ENCODE data around the gene COPB1. TPM values are rescaled to one million over a fixed set of nuclear protein-coding genes. Genes with fewer than 3 reads are reported as not detected.

COPB1 gene
- total and polyA plus RNA-seq, 4 donors: 32.1 to 140 (median 74.5) TPM

GRCh38 chr11:14424096-14424495 lies 75.5 kb downstream of the COPB1 start:
- Histone ChIP-seq H3K4me3 (ENCODE audit: low read depth in 1 of 3, low read length in 3 of 3) (no peak overlapping the region), H3K36me3 (ENCODE audit: control insufficient read depth in 4 of 4, insufficient read depth in 3 of 4, low read depth in 1 of 4, low read length in 3 of 4) (no peaks in the 10 kb centered on the region), H3K4me1 (ENCODE audit: control insufficient read depth in 4 of 4, insufficient read depth in 4 of 4, low read length in 3 of 4) (no peaks in the 10 kb centered on the region), H3K9me3 (ENCODE audit: control insufficient read depth in 4 of 4, low read length in 3 of 4) (no peaks in the 10 kb centered on the region), H3K27me3 (ENCODE audit: control insufficient read depth in 4 of 4, insufficient read depth in 4 of 4, low read length in 3 of 4) (no peaks in the 10 kb centered on the region), H3K27ac (ENCODE audit: low read depth in 1 of 2, low read length in 2 of 2) (no peak overlapping the region), H3K9ac (ENCODE audit: low read depth in 1 of 2, low read length in 2 of 2) (no peak overlapping the region)
- DNase-seq (ENCODE audit: low spot score): no peak
- TF ChIP-seq NR2F2 (IDR thresholded peaks at IDR 0.05) (no peak), RAD21 (IDR thresholded peaks at IDR 0.05) (no peak)
- TF ChIP-seq, protein P1, sequence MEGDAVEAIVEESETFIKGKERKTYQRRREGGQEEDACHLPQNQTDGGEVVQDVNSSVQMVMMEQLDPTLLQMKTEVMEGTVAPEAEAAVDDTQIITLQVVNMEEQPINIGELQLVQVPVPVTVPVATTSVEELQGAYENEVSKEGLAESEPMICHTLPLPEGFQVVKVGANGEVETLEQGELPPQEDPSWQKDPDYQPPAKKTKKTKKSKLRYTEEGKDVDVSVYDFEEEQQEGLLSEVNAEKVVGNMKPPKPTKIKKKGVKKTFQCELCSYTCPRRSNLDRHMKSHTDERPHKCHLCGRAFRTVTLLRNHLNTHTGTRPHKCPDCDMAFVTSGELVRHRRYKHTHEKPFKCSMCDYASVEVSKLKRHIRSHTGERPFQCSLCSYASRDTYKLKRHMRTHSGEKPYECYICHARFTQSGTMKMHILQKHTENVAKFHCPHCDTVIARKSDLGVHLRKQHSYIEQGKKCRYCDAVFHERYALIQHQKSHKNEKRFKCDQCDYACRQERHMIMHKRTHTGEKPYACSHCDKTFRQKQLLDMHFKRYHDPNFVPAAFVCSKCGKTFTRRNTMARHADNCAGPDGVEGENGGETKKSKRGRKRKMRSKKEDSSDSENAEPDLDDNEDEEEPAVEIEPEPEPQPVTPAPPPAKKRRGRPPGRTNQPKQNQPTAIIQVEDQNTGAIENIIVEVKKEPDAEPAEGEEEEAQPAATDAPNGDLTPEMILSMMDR (IDR thresholded peaks at IDR 0.05; ENCODE audit: low read depth, low read length, missing input control): no peak

DNA sequence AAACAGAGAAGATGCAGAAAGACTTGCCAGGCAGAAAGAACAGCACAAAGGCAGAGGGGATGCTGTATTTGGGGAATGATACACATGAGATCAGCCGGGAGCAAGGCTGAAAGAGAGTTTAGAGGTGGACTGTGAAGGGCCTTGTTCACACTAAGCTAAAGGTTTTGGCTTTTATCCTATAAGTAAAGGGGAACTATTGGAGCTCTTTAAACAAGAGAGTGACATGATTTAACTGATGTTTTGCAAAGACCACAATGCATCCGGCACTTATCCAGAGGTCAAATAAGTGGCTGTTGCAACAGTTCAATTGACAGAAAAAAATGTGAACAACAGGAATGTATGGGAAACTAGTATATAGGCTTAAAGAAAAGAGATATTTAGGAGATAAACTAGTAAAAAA lies 76.0 kb downstream of the COPB1 start:
- H3K27me3 ChIP-seq (ENCODE audit: control insufficient read depth in 4 of 4, insufficient read depth in 4 of 4, low read length in 3 of 4): no peaks in the 10 kb centered on the region
- H3K9ac ChIP-seq (ENCODE audit: low read depth in 1 of 2, low read length in 2 of 2): no peak overlapping the region
- no peak for DNase-seq (ENCODE audit: low spot score)
- no peak overlapping the region for H3K27ac ChIP-seq (ENCODE audit: low read depth in 1 of 2, low read length in 2 of 2)
- H3K9me3 ChIP-seq (ENCODE audit: control insufficient read depth in 4 of 4, low read length in 3 of 4): no peaks in the 10 kb centered on the region
- TF ChIP-seq MAX (IDR thresholded peaks at IDR 0.05) (no peak), FOXA2 (IDR thresholded peaks at IDR 0.05) (no peak), HNF4G (IDR thresholded peaks at IDR 0.05) (no peak), YY1 (IDR thresholded peaks at IDR 0.05) (no peak), EGR1 (IDR thresholded peaks at IDR 0.05; ENCODE audit: low read depth in 2 of 2) (no peak), GABPA (IDR thresholded peaks at IDR 0.05 in 1 of 2, conservative IDR thresholded peaks at IDR 0.05 in 1 of 2) (no peak), SP1 (IDR thresholded peaks at IDR 0.05) (no peak), TAF1 (conservative IDR thresholded peaks at IDR 0.05) (no peak), JUND (IDR thresholded peaks at IDR 0.05) (no peak)
- TF ChIP-seq, protein P2, sequence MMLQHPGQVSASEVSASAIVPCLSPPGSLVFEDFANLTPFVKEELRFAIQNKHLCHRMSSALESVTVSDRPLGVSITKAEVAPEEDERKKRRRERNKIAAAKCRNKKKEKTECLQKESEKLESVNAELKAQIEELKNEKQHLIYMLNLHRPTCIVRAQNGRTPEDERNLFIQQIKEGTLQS (IDR thresholded peaks at IDR 0.05): no peak
- TF ChIP-seq, protein P3, sequence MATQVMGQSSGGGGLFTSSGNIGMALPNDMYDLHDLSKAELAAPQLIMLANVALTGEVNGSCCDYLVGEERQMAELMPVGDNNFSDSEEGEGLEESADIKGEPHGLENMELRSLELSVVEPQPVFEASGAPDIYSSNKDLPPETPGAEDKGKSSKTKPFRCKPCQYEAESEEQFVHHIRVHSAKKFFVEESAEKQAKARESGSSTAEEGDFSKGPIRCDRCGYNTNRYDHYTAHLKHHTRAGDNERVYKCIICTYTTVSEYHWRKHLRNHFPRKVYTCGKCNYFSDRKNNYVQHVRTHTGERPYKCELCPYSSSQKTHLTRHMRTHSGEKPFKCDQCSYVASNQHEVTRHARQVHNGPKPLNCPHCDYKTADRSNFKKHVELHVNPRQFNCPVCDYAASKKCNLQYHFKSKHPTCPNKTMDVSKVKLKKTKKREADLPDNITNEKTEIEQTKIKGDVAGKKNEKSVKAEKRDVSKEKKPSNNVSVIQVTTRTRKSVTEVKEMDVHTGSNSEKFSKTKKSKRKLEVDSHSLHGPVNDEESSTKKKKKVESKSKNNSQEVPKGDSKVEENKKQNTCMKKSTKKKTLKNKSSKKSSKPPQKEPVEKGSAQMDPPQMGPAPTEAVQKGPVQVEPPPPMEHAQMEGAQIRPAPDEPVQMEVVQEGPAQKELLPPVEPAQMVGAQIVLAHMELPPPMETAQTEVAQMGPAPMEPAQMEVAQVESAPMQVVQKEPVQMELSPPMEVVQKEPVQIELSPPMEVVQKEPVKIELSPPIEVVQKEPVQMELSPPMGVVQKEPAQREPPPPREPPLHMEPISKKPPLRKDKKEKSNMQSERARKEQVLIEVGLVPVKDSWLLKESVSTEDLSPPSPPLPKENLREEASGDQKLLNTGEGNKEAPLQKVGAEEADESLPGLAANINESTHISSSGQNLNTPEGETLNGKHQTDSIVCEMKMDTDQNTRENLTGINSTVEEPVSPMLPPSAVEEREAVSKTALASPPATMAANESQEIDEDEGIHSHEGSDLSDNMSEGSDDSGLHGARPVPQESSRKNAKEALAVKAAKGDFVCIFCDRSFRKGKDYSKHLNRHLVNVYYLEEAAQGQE (IDR thresholded peaks at IDR 0.05): no peak
- no peaks in the 10 kb centered on the region for H3K36me3 ChIP-seq (ENCODE audit: control insufficient read depth in 4 of 4, insufficient read depth in 3 of 4, low read depth in 1 of 4, low read length in 3 of 4)
- H3K4me3 ChIP-seq (ENCODE audit: low read depth in 1 of 3, low read length in 3 of 3): no peak overlapping the region
- WGBS: 82% methylated on average over 2 of the region's 2 CpGs
- H3K4me1 ChIP-seq (ENCODE audit: control insufficient read depth in 4 of 4, insufficient read depth in 4 of 4, low read length in 3 of 4): no peaks in the 10 kb centered on the region

- H3K4me1 ChIP-seq (ENCODE audit: control insufficient read depth in 4 of 4, insufficient read depth in 4 of 4, low read length in 3 of 4): no peaks in the 10 kb centered on the region
- H3K9me3 ChIP-seq (ENCODE audit: control insufficient read depth in 4 of 4, low read length in 3 of 4): no peaks in the 10 kb centered on the region
- H3K27ac ChIP-seq (ENCODE audit: low read depth in 1 of 2, low read length in 2 of 2): no peak overlapping the region
- 20% methylated on average over 2 of the region's 2 CpGs for WGBS
- no peak for DNase-seq (ENCODE audit: low spot score)
- H3K27me3 ChIP-seq (ENCODE audit: control insufficient read depth in 4 of 4, insufficient read depth in 4 of 4, low read length in 3 of 4): no peaks in the 10 kb centered on the region
- H3K9ac ChIP-seq (ENCODE audit: low read depth in 1 of 2, low read length in 2 of 2): no peak overlapping the region
- no peak overlapping the region for H3K4me3 ChIP-seq (ENCODE audit: low read depth in 1 of 3, low read length in 3 of 3)
- no peaks in the 10 kb centered on the region for H3K36me3 ChIP-seq (ENCODE audit: control insufficient read depth in 4 of 4, insufficient read depth in 3 of 4, low read depth in 1 of 4, low read length in 3 of 4)
- no peak for TF ChIP-seq GABPA (IDR thresholded peaks at IDR 0.05 in 1 of 2, conservative IDR thresholded peaks at IDR 0.05 in 1 of 2)
- no peak for TF ChIP-seq TAF1 (conservative IDR thresholded peaks at IDR 0.05)
- no peak for TF ChIP-seq FOXA1 (IDR thresholded peaks at IDR 0.05)
- no peak for TF ChIP-seq MAX (IDR thresholded peaks at IDR 0.05)
- TF ChIP-seq, protein P3 (IDR thresholded peaks at IDR 0.05): no peak
- TF ChIP-seq FOXA2 (IDR thresholded peaks at IDR 0.05): no peak
- TF ChIP-seq HNF4G (IDR thresholded peaks at IDR 0.05): no peak
- no peak for TF ChIP-seq YY1 (IDR thresholded peaks at IDR 0.05)
- no peak for TF ChIP-seq NR2F2 (IDR thresholded peaks at IDR 0.05)
- no peak for TF ChIP-seq JUND (IDR thresholded peaks at IDR 0.05)
- no peak for TF ChIP-seq SP1 (IDR thresholded peaks at IDR 0.05)
- TF ChIP-seq, protein P4, sequence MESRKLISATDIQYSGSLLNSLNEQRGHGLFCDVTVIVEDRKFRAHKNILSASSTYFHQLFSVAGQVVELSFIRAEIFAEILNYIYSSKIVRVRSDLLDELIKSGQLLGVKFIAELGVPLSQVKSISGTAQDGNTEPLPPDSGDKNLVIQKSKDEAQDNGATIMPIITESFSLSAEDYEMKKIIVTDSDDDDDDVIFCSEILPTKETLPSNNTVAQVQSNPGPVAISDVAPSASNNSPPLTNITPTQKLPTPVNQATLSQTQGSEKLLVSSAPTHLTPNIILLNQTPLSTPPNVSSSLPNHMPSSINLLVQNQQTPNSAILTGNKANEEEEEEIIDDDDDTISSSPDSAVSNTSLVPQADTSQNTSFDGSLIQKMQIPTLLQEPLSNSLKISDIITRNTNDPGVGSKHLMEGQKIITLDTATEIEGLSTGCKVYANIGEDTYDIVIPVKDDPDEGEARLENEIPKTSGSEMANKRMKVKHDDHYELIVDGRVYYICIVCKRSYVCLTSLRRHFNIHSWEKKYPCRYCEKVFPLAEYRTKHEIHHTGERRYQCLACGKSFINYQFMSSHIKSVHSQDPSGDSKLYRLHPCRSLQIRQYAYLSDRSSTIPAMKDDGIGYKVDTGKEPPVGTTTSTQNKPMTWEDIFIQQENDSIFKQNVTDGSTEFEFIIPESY (IDR thresholded peaks at IDR 0.05): no peak
Measured at GRCh38 chr11:14422814-14423182, 76.8 kb downstream of the COPB1 start.
